Measurements from ENCODE around the gene CTRB2. TPM values are rescaled to one million over a fixed set of nuclear protein-coding genes. Genes with fewer than 3 reads are reported as not detected.

CTRB2 gene
- total RNA-seq, result not detected in 3 replicates
- long read RNA-seq, result 0 reads

DNA sequence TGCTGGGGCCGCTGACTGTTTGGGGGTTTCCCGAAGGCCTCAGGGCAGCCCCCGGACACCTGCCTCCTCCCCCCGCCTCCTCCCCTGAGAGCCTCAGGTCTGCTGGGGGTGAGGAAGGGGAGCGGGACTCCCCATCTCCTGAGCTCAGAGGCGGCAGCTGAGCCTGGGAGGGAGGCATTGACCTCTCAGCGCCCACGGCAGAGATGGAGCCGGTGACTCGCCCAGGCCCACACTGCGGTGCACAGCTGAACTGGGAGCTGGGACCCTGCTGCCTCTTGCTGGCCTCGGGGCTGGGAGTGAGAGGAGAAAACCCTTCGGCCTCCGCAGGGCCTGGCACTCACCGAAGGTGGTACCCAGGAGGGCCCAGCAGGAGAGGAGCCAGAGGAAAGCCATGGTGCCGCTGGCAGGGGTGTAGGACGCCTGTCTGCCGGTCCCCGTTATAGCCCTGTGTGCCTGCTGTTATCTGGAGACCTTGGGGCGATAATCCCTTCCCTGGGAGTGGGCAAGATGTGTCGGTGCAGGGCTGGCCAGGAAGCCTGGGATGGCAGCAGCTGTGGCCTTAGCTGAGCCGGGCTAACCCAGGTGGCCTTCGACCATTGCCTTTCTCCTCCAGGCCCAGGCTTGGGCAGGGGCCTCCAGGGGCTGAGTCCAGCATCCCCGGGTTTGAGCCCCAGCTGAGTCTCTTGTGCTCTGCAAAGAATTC, at the start of gene CTRB2:
TSS of gene CTRB2 (minus strand) at position 413 of the 703 bp plus-strand sequence. CDS start at position 393, 20 bp downstream.
- H3K4me3 Mint-ChIP-seq (ENCODE audit: unreplicated experiment), result no peak within 1 kb of the TSS

DNA sequence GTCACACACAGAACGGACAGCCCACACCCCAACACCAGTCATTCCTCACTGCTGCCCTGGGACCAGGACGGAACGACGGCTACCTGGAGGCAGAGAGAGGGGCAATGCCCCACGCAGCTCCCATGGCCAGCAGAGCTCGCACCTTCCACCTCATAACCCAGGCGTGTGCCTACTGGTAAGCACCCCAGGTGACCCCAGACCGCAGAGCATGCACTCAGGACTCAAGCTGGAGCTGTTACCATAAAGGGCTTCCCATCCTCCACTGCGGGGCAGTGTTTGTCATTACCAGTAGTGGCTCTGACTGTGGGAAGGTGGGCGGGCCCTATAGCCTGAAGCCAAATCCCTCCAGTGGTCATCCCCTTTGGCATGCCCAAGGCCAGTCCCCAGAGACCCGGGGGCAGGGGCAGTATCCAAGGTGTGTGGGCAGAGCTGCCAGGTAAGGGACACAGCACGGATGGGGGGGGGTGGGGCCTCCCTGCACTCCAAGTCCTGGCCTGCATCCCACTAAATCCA, 49.2 kb upstream of the CTRB2 start:
- H3K27ac Mint-ChIP-seq (ENCODE audit: unreplicated experiment), result peak overlapping the region; percentile 92
- H3K9me3 Mint-ChIP-seq (ENCODE audit: low read depth), result no peaks in the 10 kb centered on the region
- no peaks in the 10 kb centered on the region for H3K27me3 Mint-ChIP-seq (ENCODE audit: low read depth)
- H3K4me3 Mint-ChIP-seq (ENCODE audit: unreplicated experiment), result no peak overlapping the region
- H3K4me1 Mint-ChIP-seq (ENCODE audit: low read depth), result peaks cover 88% of the 10 kb centered on the region
- TF ChIP-seq, protein P1, sequence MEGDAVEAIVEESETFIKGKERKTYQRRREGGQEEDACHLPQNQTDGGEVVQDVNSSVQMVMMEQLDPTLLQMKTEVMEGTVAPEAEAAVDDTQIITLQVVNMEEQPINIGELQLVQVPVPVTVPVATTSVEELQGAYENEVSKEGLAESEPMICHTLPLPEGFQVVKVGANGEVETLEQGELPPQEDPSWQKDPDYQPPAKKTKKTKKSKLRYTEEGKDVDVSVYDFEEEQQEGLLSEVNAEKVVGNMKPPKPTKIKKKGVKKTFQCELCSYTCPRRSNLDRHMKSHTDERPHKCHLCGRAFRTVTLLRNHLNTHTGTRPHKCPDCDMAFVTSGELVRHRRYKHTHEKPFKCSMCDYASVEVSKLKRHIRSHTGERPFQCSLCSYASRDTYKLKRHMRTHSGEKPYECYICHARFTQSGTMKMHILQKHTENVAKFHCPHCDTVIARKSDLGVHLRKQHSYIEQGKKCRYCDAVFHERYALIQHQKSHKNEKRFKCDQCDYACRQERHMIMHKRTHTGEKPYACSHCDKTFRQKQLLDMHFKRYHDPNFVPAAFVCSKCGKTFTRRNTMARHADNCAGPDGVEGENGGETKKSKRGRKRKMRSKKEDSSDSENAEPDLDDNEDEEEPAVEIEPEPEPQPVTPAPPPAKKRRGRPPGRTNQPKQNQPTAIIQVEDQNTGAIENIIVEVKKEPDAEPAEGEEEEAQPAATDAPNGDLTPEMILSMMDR (IDR thresholded peaks at IDR 0.05), result no peak
- no peaks in the 10 kb centered on the region for H3K36me3 Mint-ChIP-seq (ENCODE audit: low read depth)
- peak; percentile 90 for DNase-seq (ENCODE audit: low spot score)

More for the DNA sequence above, at the start of gene CTRB2:
- H3K27ac Mint-ChIP-seq (ENCODE audit: unreplicated experiment), result no peak within 1 kb of the TSS
- TF ChIP-seq, protein P1 (IDR thresholded peaks at IDR 0.05), result no peak
- no peaks in the 10 kb centered on the region for H3K36me3 Mint-ChIP-seq (ENCODE audit: low read depth)
- no peak for DNase-seq (ENCODE audit: low spot score)
- no peaks in the 10 kb centered on the region for H3K9me3 Mint-ChIP-seq (ENCODE audit: low read depth)
- no peaks in the 10 kb centered on the region for H3K4me1 Mint-ChIP-seq (ENCODE audit: low read depth)
- H3K27me3 Mint-ChIP-seq (ENCODE audit: low read depth), result no peaks in the 10 kb centered on the region

DNA sequence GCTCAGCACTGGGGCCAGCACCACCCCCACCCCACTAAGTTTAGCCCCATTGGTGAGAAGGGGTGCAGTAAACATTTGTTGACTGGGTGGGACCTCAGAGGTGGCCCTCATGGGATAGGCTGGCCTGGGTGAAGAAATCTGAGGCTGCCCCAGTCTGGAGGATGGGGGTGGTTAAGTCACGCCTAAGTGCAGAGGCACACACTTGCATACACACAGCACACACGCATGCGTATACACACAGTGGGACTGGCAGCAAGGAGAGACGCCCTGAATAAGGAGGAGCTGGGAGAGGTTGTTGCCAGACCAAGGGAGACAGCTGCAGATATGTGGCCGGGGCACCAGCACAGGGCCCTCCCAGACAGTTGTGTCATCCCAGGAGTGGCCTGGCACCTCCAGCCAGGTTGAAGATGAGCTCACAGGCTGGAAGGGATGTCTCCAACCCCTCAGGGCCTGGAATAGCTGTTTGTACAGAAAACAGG, 47.4 kb upstream of the CTRB2 start:
- Mint-ChIP-seq H3K27ac (ENCODE audit: unreplicated experiment) (peak overlapping the region; percentile 94), H3K4me3 (ENCODE audit: unreplicated experiment) (no peak overlapping the region), H3K9me3 (ENCODE audit: low read depth) (no peaks in the 10 kb centered on the region), H3K27me3 (ENCODE audit: low read depth) (no peaks in the 10 kb centered on the region), H3K4me1 (ENCODE audit: low read depth) (peaks cover 86% of the 10 kb centered on the region), H3K36me3 (ENCODE audit: low read depth) (no peaks in the 10 kb centered on the region)
- TF ChIP-seq, protein P1 (IDR thresholded peaks at IDR 0.05), result no peak
- no peak for DNase-seq (ENCODE audit: low spot score)

DNA sequence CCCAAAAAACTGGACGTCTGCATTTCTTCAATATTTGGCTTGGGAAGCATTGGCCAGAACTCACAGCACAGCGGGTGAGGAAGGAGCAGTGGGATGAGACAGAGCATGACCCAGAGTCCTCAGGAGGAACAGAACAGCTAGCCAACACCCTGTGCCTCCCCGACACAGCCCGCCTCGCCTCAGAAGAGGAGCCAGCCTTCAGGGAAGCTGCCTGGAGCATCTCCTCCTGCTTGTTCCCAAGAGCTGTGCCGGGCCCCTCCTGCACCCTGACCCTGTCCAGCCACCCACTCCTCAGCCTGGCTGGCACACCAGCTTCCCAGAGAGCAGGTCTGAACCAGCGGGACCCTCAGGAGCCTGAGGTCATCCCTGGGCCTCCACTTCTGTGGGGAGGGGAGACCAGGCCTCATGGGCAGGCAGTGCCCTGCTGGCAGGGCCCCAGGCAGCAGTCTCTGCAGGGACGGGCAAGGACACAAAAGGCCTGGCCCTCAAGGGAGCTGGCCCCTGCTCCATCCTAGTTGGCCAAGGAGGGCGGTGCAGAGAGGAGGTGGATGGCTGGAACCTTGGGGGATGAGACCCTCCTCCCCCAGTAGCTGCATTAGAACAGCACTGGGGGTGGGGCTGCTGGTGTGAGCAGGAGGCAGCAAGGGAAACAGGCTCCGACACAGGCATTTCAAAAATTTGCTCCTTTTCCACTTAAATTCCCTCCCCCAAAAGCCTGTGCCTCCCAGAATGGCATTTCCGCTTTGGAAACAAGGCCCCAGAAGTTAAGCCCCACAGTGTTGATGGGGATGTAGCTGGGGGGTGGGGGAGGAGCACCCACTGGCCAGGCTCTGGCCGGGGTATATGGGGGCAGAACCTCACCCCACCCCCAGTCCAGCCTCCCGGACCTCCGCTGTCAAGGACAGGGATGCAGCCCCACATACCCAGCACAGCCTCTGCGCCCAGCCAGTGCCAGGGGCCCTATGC, 46.3 kb upstream of the CTRB2 start:
- peak overlapping the region; percentile 56 for H3K4me3 Mint-ChIP-seq (ENCODE audit: unreplicated experiment)
- H3K27me3 Mint-ChIP-seq (ENCODE audit: low read depth), result no peaks in the 10 kb centered on the region
- peaks cover 86% of the 10 kb centered on the region for H3K4me1 Mint-ChIP-seq (ENCODE audit: low read depth)
- DNase-seq (ENCODE audit: low spot score), result peak; percentile 91
- peaks cover 2% of the 10 kb centered on the region for H3K36me3 Mint-ChIP-seq (ENCODE audit: low read depth)
- peak overlapping the region; percentile 94 for H3K27ac Mint-ChIP-seq (ENCODE audit: unreplicated experiment)
- TF ChIP-seq, protein P1 (IDR thresholded peaks at IDR 0.05), result peak; percentile 27
- no peaks in the 10 kb centered on the region for H3K9me3 Mint-ChIP-seq (ENCODE audit: low read depth)
